ENCODE measurements around the gene RHEB.

Gene RHEB

DNA sequence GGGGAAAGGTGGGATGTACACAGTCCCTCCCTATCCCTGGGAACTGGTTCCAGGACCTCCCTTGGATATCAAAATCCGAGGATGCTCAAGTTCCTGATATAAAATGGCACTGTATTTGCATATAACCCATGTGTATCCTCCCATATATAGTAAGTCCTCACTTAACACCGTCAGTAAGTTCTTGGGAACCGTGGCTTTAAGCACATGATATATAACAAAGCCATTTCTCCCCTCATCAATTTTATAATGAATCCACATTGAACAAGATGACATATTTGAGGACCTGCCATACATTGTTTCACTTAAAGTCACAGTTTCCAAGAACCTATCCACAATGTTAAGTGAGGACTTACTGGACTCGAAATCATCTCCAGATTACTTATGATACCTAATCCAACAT is 85.1 kb downstream of the RHEB start:
- DNase-seq (ENCODE audit: low read depth in 2 of 2, low spot score in 1 of 2): no peak

DNA sequence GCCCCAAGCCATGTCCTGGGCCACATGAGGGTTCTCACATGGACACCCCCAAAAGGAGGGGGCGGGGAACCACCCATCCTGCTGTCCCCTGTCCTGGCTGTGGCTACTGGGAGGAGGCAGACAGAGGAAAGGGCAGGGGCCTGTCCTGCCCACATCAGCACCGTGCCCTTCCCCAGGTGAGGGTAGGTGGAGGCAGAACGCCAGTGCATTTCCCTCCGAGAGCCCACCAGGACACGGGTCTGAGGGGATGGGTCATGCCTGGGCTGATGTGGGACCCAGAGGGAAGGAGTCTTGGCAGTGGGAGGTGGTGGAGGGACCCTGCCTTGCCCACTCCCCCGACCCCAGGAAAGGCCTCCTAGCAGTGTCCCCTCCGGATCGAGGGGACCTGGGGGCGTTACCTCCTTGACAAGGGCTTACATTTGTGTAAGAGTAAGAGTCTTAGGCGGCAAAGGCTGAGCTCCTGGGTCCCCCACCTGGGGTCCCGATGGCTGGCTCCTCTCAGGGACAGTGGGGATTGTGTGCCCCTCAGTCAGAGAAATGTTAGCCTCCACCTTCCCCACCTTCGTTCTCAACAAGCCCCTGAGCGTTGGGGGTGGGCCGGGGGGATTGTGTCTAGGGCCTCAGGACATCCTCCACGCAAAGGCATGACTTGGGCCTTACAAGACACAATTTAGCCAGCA is 85.8 kb downstream of the RHEB start:
- no peak for DNase-seq (ENCODE audit: low read depth in 2 of 2, low spot score in 1 of 2)

DNA sequence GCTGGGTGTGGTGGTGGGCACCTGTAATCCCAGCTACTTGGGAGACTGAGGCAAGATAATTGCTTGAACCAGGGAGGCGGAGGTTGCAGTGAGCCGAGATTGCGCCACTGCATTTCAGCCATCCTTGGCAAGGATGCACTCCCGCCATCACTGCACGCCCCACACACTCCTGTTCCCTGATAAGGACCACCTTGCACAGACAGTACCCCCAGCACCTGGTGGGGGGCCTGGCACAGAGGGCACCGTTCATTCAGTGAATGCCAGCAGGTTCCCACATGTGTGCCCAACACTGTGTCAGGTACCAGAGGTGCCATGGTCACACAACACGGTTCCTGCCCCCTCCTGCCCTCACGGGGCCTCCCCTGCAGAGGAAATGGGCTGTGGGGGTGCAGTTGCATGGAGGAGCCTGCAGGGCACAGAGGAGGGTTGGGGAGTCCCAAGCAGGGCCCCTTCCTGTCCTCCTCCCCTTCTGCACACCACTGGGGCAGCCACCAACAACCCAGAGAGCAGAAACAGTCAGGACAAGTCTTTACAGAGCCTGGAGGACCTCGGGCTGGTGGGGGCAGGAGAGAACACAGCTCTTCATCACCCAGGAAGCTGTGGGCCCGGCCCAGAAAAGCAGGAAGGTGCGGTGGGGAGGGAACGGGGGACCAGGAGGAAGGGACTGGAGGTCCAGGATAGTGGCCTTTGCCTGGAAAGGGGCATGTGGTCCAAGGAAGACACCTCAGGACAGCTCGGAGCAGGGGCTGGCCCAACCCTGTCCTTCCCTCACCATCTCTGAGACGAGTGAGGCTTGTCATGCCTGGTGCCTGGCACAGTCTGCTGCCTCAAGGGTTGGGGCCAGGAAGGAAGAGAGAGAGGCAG is 86.8 kb downstream of the RHEB start:
- no peak for DNase-seq (ENCODE audit: low read depth in 2 of 2, low spot score in 1 of 2)

DNA sequence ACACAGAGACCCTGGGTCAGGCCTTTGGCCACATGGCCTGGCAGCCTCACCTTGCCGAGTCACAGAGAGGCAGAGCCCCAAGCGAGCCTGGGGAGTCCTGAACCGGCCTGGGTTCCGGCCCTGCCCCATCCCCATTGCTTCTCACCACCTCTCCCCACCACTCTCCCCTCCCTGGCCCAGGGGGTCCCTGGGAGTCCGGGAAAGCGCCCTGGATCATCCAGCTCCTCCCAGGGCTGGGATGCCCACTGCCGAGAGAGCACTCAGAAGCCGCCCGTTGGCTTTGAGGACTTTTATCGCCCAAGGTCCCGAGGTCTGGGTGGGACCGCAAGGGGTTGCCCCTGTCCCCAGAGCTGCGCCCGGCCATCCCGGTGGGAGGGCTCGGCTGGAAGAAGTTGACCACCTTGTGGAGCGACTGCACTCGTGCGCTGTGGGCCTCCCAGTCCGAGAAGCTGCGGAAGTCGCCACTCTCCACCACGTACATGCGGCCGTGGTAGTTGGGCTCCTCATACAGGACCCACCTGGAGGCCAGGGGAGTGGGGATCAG is 87.9 kb downstream of the RHEB start:
- no peak for DNase-seq (ENCODE audit: low read depth in 2 of 2, low spot score in 1 of 2)

DNA sequence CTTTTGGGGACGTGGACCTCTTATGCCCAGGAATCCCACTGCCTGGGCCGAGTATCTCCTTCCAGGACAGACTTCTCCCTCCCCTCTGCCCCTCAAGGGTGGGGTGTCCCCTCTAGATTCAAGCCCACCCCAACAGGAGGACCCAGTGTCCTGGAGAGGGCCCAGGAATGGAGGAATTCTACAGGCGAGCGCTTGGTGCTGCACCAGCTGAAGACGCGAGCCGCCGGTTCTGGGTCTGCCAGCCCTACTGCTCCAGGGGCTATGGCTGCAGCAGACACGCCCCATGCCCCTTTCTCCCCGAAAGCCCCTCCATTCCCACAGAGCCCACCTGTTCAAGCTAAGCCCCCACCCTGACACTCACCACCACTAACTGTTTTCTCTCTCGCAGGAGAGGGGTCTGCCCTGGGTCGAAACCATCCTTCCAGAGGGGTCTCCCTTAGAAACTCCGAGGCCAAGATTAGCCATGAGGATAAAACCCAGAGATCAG is 88.4 kb downstream of the RHEB start:
- DNase-seq (ENCODE audit: low read depth in 2 of 2, low spot score in 1 of 2): no peak

DNA sequence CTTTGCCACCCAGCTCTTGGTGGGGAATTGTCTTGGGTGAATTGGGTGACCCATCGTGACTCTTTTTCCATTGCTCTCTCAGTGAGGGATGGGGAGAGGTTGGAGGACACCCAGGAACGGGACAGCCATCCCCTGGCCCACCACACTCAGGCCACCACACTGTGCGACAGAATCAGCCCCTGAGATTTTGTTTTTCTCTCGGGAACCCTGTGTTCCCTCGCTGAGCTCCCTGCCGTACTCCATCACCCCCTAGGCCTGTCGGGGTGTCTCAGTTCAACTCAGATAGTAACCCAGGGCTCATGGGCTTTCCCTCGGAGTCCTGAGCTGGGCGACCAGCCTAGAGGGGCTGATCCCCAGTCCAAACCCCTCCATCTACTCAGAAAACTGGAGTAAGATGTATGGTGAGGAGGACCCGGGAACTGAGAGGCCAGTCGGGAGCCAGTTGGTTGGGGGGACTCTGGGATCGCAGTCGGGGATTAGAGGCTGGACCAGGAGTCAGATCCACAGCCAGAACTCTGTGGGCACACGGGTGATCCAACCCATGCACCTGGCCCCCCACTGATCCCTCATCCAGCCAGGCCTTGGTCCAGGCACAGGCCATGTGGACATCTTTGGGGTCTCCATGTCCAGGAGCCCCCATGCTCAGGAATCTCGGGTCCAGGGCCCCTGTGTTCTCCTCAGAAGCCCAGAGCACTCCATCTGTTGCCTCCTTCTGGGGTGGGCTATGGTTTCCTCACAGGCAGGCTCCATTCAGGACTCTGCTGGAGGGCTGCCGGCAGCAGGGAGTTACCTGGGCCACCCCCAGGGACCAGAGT is 89.1 kb downstream of the RHEB start:
- DNase-seq (ENCODE audit: low read depth in 2 of 2, low spot score in 1 of 2): no peak

DNA sequence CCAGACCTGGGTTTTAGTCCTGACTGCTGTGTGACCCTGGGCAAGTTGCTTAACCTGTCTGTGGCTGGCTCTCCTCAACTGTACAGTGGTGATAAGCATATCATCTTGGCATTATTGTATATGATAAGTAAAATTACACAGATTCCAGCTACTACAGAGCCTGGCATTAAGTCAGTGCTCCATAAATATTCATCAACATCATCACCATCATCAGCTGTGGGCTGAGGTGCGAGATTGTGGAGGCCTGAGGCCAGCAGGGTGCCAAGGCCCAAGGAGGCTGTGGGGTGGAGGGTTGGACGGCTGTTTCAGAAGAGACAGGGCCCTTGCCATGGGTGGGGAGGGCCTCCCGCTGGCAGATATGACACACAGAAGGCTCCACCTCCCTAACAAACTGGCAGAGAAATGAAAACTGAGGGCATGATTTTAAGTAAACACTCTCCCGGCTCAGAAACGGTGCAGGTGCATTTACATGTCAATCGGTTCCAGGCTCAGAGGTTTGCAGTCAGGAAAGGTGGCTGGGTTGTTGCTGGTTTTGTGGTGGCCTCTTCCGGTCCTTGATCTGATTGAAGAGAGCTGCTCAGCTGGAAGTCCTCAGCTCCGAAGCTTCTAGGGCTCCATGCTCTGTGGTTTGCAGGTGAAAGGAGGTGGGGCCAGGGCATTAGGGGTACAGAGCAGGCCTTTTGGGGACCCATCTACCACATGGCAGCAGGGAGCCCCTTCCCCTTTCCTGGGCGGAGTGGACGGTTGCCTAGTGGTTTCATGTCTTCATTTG is 89.9 kb downstream of the RHEB start:
- DNase-seq (ENCODE audit: low read depth in 2 of 2, low spot score in 1 of 2): no peak

DNA sequence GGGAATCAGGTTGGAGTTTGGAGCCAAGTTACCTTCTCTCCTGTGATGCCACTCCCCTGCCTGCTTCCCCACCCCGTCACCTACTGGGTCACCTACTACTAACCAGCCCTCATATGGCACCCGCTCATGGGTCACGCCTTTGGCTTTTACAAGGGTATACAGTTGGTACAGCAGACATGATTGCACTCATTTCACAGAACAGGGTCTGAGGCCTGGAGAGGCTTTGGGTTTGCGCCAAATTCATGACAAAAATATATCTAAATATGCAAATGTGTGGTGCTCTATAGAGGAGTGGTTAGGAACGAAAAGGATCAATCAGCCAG is 90.5 kb downstream of the RHEB start:
- DNase-seq (ENCODE audit: low read depth in 2 of 2, low spot score in 1 of 2): no peak

DNA sequence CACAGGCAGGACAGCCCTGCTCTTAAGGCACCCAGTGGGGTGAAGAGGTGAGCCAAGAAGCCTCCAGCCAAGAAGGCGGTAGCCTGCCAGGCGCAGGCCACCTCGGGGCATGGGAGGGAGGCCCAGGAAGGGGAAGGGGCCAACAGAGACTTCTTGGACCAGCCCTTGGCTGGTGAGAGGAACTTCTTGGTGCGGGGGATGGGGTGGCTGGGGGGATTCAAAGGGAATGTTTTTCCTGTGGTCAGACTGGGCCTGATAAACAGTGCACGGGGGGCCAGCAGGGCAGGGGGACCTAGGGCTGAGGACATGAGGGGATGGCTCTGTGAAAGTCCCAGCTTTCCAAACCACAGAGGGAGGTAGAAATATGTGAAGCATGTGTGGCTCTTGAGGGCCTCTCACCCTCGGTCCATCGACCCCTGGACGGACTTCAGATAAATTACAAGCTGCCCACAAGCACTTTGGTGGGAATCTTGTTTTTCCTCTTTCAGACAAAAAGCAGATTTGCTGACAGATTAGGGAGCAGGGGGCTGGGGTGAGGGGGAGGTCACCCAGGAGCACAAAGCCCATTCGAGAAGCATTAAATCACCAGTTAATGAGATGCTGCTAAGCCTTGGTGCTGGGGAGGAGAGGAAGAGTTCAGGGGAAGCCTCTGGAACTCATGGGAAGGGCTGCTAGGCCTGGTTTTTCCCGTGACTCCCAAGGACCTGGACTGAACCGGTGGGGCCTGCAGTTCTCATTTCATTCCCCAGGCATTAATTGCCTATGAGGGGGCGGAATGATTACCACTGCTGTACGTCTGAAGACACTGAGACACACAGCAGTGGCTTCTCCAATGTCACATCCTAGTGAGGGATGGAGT is 91.1 kb downstream of the RHEB start:
- no peak for DNase-seq (ENCODE audit: low read depth in 2 of 2, low spot score in 1 of 2)

DNA sequence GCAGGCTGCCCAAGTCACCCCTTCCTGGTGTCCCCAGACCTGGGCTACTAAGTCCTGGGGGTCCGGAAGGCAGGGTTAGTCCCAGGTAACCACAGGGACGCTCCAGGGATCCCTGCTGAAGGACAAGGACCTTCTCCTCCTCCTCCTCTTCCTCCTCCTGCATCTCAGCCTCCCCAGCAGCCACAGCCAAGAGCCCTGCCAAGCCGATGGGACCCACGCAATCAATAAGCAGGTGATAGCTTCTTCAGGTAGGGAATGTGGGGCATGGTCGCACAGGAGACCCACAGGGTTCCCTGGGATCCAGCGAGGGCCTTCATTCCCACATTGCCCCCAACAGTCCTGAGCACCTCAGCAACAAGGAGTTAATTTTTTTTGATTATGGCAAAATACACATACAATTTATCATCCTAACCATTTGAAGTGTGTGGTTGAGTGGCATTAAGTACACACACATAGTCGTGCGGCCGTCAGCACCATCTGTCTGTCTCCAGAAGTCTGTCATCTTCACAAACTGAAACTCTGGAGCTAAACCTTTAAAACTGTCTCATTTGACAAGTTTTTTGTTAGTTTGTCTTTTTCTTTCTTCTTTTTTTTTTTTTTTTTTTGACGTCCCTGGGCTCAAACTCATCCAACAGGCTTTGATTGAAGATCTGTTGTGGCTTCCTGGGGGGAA is 91.9 kb downstream of the RHEB start:
- no peak for DNase-seq (ENCODE audit: low read depth in 2 of 2, low spot score in 1 of 2)

DNA sequence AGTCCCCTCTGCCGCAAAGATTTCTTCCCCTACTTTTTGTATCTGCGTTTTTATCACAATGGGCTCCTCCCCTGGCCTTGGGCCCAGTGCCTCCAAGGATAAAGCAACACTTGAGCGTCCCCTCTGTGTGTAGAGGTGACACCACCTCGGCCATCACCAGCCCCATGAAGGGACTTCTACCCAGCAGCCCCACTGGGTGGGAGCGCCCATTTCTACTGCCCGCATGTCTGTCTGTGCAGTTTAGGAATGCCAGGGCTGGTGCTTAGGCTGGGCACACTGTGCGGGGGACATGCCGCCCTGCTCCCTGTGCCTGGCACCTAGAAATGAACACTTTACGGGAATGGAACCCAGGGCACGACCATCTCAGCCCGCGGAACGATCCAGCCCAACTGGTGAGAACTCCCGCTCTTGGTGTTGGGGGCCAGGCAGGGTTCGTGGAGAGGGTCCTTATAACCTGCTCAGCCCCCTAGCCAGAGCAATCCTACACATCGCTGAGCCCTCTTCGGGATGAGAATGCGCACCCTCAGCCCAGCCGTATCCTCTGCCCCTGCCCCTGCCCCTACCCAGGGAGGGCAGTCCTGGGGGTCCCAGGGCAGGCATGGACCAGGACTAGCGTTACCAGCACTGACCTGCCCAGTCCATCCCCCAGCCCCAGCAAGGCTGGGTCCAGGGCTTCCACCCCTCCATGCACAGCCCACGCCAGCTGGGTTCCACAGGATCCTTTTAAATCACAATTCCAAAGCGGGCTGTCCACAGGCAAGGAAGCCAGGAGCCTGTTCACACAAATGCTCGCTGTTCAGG is 92.6 kb downstream of the RHEB start:
- no peak for DNase-seq (ENCODE audit: low read depth in 2 of 2, low spot score in 1 of 2)

DNA sequence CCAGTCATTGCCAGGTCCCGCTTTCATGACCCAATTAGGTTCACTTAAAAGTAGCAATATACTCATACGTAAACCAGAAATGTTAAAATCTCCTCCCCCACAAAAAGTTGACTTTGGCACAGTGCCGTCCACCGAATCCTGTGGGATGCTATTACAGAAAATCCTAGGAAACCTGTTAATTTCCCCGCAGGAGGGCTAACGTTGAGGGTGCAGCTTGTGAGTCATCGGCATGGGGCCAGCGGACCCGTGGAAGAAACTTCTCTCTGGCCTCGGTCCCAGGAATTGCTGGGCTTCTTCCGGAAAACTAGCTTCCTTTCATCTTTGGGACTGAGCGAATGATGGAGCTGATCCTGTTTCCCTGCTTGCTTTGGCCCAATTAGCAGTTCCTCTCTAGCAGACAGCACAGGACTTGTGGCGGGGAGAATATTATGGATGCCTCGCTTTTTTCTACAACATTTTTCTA is 93.2 kb downstream of the RHEB start:
- DNase-seq (ENCODE audit: low read depth in 2 of 2, low spot score in 1 of 2): no peak

DNA sequence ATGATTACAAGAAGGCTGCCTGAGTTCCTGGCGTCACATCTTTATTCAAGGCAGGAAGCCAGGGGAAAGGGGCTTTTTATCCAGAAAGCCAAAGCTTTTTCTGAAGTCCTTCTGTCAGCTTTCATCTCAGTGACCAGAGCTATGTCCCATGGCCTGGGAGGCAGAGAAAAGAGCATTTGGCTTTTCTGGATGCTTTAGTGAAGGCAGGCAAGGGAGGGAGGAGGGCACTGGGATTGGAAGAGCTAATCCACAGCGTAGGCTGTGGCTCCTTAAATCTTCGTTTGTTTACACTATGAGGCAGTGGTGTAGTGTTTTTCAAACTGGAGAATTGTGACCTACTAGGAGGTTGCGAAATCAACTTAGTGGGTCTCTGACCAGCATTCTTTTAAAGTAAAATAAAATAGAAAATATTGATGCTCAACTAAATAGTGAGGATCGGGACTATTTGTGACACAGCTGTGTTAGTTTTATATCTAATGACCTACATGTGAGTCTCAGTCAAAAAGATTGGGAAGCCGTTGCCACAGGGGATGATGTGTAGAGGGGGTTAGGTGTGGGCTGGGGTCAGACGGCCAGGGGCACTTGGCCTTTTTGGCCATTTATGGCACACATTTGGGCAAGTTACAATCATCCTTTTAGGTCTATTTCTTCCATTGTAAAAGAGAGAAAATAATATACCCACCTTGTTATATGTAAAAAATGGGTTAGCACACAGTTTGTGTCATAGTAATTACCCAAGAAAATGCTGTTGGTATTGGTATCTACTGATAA is 93.8 kb downstream of the RHEB start:
- DNase-seq (ENCODE audit: low read depth in 2 of 2, low spot score in 1 of 2): no peak

DNA sequence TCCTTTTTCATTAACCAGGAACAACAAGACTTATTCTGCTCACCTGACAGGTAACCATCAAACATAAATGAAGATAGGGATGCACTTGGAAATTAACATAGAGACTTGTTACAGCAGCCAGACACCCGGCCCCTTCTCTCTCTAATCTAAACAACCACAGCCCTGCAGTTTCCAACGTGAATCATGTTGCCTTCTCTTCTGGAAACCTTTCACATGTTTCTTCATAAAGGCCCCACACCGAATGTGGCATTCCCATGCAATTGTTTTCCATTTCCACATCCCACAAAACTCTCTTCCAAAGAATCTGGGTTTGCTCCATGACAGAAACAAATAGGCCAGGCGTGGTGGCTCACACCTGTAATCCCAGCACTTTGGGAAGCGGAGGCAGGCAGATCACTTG is 94.9 kb downstream of the RHEB start:
- no peak for DNase-seq (ENCODE audit: low read depth in 2 of 2, low spot score in 1 of 2)

DNA sequence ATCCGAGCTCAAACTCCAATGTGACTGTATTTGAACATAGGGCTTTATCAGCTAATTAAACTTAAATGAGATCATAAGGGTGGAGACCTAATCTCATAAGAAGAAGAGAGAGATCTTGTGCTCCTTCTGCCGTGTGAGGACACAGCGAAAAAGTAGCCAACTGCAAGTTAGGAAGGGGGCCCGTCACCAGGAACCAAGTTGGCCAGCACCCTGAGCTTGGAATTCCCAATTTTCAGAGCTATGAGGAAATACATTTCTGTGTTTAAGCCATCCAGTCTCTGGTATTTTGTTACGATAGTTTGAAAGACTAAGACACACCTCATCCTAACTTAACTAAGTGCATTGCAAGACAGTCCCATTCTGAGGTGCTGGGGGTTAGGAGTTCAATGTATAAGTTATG is 95.8 kb downstream of the RHEB start:
- no peak for DNase-seq (ENCODE audit: low read depth in 2 of 2, low spot score in 1 of 2)

DNA sequence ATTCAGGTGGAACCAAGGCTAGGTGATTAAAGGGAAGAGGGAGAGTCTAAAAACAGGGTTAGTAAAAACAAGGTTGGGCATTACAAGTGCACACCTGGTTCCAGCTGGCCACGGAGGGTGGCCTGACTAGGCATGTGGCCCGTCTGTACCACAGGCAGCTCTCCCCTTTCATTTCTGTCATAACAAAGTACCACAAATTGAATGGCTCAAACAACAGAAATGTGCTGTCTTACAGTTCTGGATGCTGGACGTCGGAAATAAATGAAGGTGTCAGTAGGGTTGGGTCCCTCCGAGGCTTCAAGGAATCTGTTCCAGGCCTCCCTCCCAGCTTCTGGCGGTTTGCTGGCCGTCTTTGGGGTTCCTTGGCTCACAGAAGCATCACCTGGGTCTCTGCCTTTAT is 96.5 kb downstream of the RHEB start:
- no peak for DNase-seq (ENCODE audit: low read depth in 2 of 2, low spot score in 1 of 2)

DNA sequence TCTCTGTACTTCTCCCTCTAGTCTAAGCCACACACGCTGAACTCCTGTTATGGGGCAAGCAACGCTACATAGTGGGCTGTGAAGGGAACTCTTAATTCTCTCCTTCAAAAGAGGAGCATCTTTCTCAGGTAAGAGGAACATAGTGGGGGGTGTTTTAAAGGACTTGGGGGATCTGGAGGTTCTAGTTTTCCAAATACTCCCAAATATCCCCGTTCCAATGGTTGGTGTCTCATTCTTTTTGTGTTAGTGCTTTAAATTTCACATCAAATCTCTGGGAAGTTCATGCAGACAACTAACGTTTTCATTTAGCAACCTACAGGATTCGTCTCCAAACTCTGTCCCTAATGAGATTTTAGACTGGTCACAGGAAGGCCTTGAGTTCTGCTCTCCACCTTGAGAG is 97.5 kb downstream of the RHEB start:
- no peak for DNase-seq (ENCODE audit: low read depth in 2 of 2, low spot score in 1 of 2)

DNA sequence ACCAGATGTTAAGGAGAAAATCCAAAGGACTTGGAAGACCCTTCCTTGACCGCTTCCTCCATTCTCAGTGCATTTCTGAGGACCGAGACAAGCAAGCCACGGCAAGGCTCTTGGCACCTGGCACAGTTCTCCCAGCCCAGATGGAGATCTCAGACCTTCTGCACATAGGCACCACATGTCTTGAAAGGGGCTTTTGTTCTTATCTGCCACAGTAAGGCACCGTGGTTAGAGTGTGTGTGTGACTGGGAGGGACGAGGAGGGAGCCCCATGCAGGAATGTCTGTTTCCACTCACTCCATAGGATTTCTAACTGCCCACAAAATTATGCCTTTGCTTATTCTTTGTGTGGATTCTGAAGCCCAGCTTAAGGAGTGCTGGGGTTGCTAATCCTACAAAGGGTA is 99.6 kb downstream of the RHEB start:
- DNase-seq (ENCODE audit: low read depth in 2 of 2, low spot score in 1 of 2): no peak

All from stimulated activated CD8-positive, alpha-beta memory T cell treated with anti-CD3 and anti-CD28 coated beads, Interleukin-4, amount 100 ng/mL, for 4 hours (primary cell).